Stomach smooth muscle (tissue), 2 donors: ENCODE results near the gene CC2D1A.

Experiments
- H3K27ac ChIP-seq: one replicate; pipeline ENCODE4 v1.7.0; 2013; ENCODE audit warnings: mild to moderate bottlenecking, low read length, inconsistent platforms
- H3K27me3 ChIP-seq, 2 donors: one replicate each; pipeline ENCODE4 v1.7.0; 2013; ENCODE audit warnings: low read length in 2 of 2; ENCODE audit not compliant: insufficient read depth in 2 of 2, control insufficient read depth in 1 of 2
- H3K36me3 ChIP-seq, 2 donors: one replicate each; pipeline ENCODE4 v1.7.0; 2013; ENCODE audit warnings: low read length in 2 of 2; ENCODE audit not compliant: control insufficient read depth in 2 of 2, insufficient read depth in 2 of 2
- H3K4me1 ChIP-seq: one replicate; pipeline ENCODE4 v1.7.0; 2013; ENCODE audit warnings: low read length; ENCODE audit not compliant: control insufficient read depth, insufficient read depth
- H3K4me3 ChIP-seq, 2 donors: one replicate each; pipeline ENCODE4 v1.7.0; 2013; ENCODE audit warnings: low read length in 2 of 2
- H3K9ac ChIP-seq, 2 donors: one replicate each; pipeline ENCODE4 v1.7.0; 2013; ENCODE audit warnings: low read length in 2 of 2, mild to moderate bottlenecking in 1 of 2
- H3K9me3 ChIP-seq, 2 donors: one replicate each; pipeline ENCODE4 v1.7.0; 2013; ENCODE audit warnings: low read length in 2 of 2; ENCODE audit not compliant: control insufficient read depth in 2 of 2
- donor health status: healthy.
- donor health status: Pancreatic carcinoma.

Gene CC2D1A

DNA sequence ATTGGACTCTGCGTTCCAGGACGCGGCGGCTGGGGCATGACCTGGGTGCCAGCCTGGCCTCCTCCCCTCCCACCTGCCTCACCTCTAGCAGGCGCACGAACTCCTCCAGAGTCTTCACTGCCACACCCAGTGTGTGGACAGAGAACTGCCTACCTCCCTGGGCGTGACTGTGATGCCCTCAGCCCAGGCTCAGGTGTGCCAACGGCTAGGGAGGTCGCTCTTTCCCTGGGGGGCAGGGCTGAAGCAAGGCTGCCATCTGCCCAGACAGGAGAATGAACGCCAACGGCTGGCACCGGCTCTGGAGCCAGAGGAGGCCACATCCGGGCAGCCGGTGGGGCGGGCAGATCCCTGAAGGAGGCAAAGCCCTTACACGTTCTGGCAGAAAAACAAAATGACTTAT, 17.7 kb upstream of the CC2D1A start:
- H3K27me3 ChIP-seq = no peaks in the 10 kb centered on the region
- H3K4me1 ChIP-seq = no peaks in the 10 kb centered on the region
- H3K36me3 ChIP-seq = no peaks in the 10 kb centered on the region
- no peak overlapping the region for H3K9ac ChIP-seq
- H3K9me3 ChIP-seq = no peaks in the 10 kb centered on the region
- no peak overlapping the region for H3K27ac ChIP-seq
- H3K4me3 ChIP-seq = no peak overlapping the region

GRCh38 chr19:13890136-13890535, 15.9 kb upstream of the CC2D1A start:
- Histone ChIP-seq H3K36me3 (no peaks in the 10 kb centered on the region), H3K27ac (no peak overlapping the region), H3K4me3 (no peak overlapping the region)

GRCh38 chr19:13892870-13893269, 13.1 kb upstream of the CC2D1A start:
- H3K4me3 ChIP-seq = no peak overlapping the region
- H3K27ac ChIP-seq = no peak overlapping the region
- H3K36me3 ChIP-seq = no peaks in the 10 kb centered on the region
- H3K4me1 ChIP-seq = no peaks in the 10 kb centered on the region
- H3K27me3 ChIP-seq = no peaks in the 10 kb centered on the region
- H3K9ac ChIP-seq = no peak overlapping the region
- H3K9me3 ChIP-seq = no peaks in the 10 kb centered on the region

More at GRCh38 chr19:13890136-13890535, 15.9 kb upstream of the CC2D1A start:
- Histone ChIP-seq H3K9ac (no peak overlapping the region), H3K4me1 (no peaks in the 10 kb centered on the region), H3K27me3 (no peaks in the 10 kb centered on the region), H3K9me3 (no peaks in the 10 kb centered on the region)

DNA sequence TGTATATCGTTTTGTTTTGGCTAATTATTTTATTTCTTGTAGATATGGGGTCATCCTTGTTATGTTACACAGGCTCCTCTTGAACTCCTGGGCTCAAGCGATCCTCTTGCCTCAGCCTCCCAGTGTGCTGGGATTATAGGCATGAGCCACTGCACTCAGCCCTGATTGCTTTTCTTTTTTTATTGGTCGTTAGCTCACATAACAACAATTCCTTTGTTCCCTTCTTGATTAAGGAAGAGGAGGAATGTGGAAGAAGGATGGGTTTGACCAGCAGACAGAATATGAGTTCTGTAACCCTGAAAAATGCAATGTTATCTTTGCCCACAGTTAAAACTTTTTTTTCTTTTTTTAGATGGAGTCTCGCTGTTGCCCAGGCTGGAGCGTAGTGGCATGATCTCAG, 11.4 kb upstream of the CC2D1A start:
- H3K27ac ChIP-seq = no peak overlapping the region
- H3K9ac ChIP-seq = no peak overlapping the region
- no peaks in the 10 kb centered on the region for H3K9me3 ChIP-seq

DNA sequence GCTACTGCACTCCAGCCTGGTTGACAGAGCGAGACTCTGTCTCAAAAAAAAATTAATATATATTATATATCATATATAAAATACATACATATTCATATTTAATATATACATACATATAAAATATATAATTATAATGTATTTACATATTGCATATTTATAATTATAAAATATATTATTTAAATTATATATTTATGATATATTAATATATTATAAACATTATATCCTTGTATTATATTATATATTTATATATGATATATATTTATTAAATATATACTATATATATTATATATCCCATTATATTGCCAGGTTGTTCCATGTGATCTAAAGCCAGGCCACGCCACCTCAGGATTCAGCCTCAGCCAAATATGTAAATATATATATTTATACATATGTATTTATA, 9.8 kb upstream of the CC2D1A start:
- no peaks in the 10 kb centered on the region for H3K9me3 ChIP-seq
- no peaks in the 10 kb centered on the region for H3K36me3 ChIP-seq
- no peak overlapping the region for H3K27ac ChIP-seq
- no peak overlapping the region for H3K4me3 ChIP-seq
- H3K27me3 ChIP-seq = no peaks in the 10 kb centered on the region
- H3K9ac ChIP-seq = no peak overlapping the region
- no peaks in the 10 kb centered on the region for H3K4me1 ChIP-seq

More for the DNA sequence above, 11.4 kb upstream of the CC2D1A start:
- no peaks in the 10 kb centered on the region for H3K27me3 ChIP-seq
- H3K4me3 ChIP-seq = no peak overlapping the region
- H3K4me1 ChIP-seq = no peaks in the 10 kb centered on the region
- H3K36me3 ChIP-seq = no peaks in the 10 kb centered on the region

GRCh38 chr19:13899393-13899792, 6.6 kb upstream of the CC2D1A start:
- Histone ChIP-seq H3K27me3 (no peaks in the 10 kb centered on the region), H3K36me3 (no peaks in the 10 kb centered on the region), H3K4me3 (no peak overlapping the region), H3K9ac (no peak overlapping the region), H3K27ac (no peak overlapping the region), H3K9me3 (no peaks in the 10 kb centered on the region), H3K4me1 (no peaks in the 10 kb centered on the region)

- no peaks in the 10 kb centered on the region for H3K4me1 ChIP-seq
- H3K27ac ChIP-seq = no peak overlapping the region
- H3K9me3 ChIP-seq = no peaks in the 10 kb centered on the region
- no peaks in the 10 kb centered on the region for H3K36me3 ChIP-seq
- H3K4me3 ChIP-seq = no peak overlapping the region
- H3K9ac ChIP-seq = no peak overlapping the region
- H3K27me3 ChIP-seq = no peaks in the 10 kb centered on the region
These were observed 6.0 kb upstream of the CC2D1A start for GRCh38 chr19:13899912-13900584.

DNA sequence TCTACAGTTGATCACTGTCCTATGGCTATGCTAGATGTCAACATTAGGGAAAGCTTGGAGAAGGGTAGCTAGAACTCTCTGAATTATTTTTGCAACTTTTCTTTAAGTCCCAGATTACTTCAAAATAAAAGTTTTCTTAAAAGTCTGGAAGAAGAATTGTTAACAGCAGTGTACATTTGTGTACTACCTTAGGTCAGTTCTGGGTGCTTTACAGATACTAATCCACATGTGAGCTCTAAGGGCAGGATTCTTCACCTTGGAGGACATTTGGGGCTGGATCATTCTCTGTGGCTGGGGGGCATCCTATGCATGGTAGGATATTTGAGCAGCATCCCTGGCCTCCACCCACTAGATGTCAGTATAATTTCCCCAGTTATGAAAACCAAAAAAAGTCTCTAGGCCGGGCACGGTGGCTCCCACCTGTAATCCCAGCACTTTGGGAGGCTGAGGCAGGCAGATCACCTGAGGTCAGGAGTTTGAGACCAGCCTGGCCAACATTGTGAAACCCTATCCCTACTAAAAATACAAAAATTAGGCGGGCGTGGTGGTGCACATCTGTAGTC, 2.9 kb upstream of the CC2D1A start:
- no peaks in the 10 kb centered on the region for H3K9me3 ChIP-seq
- H3K27me3 ChIP-seq = no peaks in the 10 kb centered on the region
- no peak overlapping the region for H3K27ac ChIP-seq

DNA sequence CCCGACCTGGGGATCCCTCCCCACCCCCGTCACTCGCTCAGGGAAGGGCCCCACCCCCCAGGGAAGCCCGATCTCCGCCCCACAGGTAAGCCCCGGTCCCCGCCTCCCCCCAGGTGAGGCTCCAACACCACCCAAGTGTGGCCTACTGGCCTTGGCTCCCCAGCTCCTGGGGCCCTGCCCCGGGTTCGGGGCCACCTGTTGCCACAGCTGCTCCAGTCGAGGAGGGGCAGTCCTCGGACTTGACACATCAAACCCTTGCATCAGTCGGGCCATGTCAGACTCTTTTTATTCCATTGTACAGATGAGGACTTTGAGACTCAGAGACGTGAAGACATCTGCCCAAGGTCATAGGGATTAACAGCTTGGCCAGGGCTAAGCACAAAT, 512 bp downstream of the CC2D1A start:
- no peak overlapping the region for H3K27ac ChIP-seq
- no peaks in the 10 kb centered on the region for H3K9me3 ChIP-seq
- peaks cover 16% of the 10 kb centered on the region for H3K4me1 ChIP-seq
- peak overlapping the region; percentile 57 to 81 for H3K4me3 ChIP-seq
- peak overlapping the region; percentile 70 to 82 for H3K9ac ChIP-seq
- no peaks in the 10 kb centered on the region for H3K27me3 ChIP-seq
- peaks cover 0 to 3% of the 10 kb centered on the region in 2 donors for H3K36me3 ChIP-seq

More for the DNA sequence above, 2.9 kb upstream of the CC2D1A start:
- no peaks in the 10 kb centered on the region for H3K36me3 ChIP-seq
- no peak overlapping the region for H3K9ac ChIP-seq
- H3K4me1 ChIP-seq = peaks cover 16% of the 10 kb centered on the region
- no peak overlapping the region for H3K4me3 ChIP-seq

DNA sequence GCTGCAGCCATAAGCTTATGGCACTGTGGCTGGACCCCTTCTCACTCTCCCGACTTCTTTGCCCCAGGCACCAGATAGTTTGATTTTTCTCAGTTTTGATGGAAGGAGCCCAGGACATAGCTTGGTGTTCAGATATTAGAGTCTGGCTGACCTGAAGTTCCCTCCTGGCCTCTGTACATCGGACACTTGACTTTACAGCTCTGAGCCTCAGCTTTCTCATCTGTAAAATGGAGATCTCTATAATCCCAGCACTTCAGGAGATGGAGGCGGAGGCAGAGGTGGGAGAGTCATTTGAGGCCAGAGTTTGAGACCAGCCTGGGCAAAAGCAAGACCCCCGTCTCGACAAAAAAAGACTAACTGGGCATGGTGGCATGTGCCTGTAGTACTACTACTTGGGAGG, 909 bp downstream of the CC2D1A start:
- no peaks in the 10 kb centered on the region for H3K27me3 ChIP-seq
- peak overlapping the region; percentile 57 to 81 for H3K4me3 ChIP-seq
- H3K9me3 ChIP-seq = no peaks in the 10 kb centered on the region
- H3K36me3 ChIP-seq = peaks cover 0 to 4% of the 10 kb centered on the region in 2 donors
- no peak overlapping the region for H3K27ac ChIP-seq
- peak overlapping the region; percentile 70 to 82 for H3K9ac ChIP-seq
- H3K4me1 ChIP-seq = peaks cover 16% of the 10 kb centered on the region

DNA sequence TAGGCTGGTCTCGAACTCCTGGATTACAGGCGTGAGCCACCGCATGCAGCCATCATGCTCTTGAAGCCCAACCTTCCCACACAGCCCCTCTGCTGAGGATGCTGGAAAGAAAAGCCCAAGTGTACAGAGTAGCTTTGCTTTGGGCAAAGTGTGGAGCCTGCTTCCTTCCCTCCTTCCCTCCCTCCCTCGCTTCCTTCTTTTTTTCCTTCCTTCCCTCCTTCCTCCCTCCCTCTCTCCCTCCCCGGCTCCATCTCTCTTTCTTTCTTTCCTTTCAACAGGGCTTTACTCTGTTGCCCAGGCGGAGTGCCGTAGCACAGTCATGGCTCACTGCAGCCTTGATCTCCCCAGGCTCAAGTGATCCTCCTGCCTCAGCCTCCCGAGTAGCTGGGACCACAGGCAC, 2.7 kb downstream of the CC2D1A start:
- Histone ChIP-seq H3K9ac (no peak overlapping the region), H3K27me3 (no peaks in the 10 kb centered on the region), H3K4me1 (peaks cover 16% of the 10 kb centered on the region), H3K27ac (no peak overlapping the region), H3K36me3 (peaks cover 10 to 14% of the 10 kb centered on the region in 2 donors), H3K9me3 (no peaks in the 10 kb centered on the region), H3K4me3 (no peak overlapping the region)
